Measurements from ENCODE around the gene DDX3X. TPM values are rescaled to one million over a fixed set of nuclear protein-coding genes. Genes with fewer than 3 reads are reported as not detected.
A peak's percentile ranks its signal among the peaks of the same experiment; 100 is the strongest.

DDX3X gene
- total and polyA plus RNA-seq, 3 experiments from 2014 or later: 240 to 357 (median 354) TPM

DNA sequence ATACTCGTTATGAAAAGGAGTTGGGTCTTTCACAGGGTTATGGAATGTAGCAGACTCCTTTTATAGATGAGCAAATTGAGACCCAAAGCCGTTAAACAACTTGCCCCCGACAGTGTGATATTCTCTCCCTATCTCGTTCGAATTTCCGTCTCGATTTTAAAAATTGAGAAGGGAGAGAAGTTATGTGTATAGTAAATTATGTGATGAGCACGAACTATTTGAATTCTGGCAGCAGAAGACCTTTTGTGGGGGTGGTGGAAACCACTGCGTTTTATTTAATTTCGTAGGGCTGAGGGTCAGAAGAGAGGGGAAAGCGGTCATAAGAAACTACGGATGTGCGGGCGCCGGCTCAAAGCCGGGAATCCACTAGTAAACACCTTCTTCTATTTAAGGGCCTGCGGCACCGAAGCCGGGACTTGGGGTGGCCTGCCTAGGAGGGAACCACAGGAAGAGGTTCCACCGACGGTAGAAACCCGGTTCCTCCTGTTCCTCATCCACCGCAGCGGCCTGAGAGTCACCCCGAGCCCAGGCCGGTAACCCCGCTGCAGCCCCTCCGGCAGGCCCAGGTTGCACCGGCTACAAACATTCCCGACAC is 1.5 kb upstream of the DDX3X start:
- Histone ChIP-seq H3K36me3 (ENCODE audit: insufficient read depth, low read length) (no peaks in the 10 kb centered on the region), H3K9me3 (ENCODE audit: low read length) (no peaks in the 10 kb centered on the region), H3K27me3 (ENCODE audit: insufficient read depth, low read length, poor library complexity, severe bottlenecking) (no peaks in the 10 kb centered on the region), H3K27ac (ENCODE audit: low read depth, low read length) (peak overlapping the region; percentile 99), H3K4me3 (ENCODE audit: low read length) (peak overlapping the region; percentile 66), H3K4me1 (ENCODE audit: insufficient read depth, low read length) (peaks cover 1% of the 10 kb centered on the region)
- DNase-seq: peak in 1 of 5 donors; percentile 7
- H3K27me3 Mint-ChIP-seq: peaks cover 0 to 27% of the 10 kb centered on the region in 2 donors
- POLR2A ChIA-PET: no interaction called here
- H3K4me1 Mint-ChIP-seq: peaks cover 20 to 50% (median 46%) of the 10 kb centered on the region in 3 donors
- H3K27ac Mint-ChIP-seq: peak overlapping the region; percentile 98 to 100 (median 100)
- peaks cover 0 to 38% (median 2%) of the 10 kb centered on the region in 3 donors for H3K36me3 Mint-ChIP-seq
- peak overlapping the region; percentile 88 to 99 (median 98) for H3K4me3 Mint-ChIP-seq
- CTCF ChIA-PET: no interaction called here
- H3K9me3 Mint-ChIP-seq: peaks cover 0 to 6% (median 5%) of the 10 kb centered on the region in 5 donors

DNA sequence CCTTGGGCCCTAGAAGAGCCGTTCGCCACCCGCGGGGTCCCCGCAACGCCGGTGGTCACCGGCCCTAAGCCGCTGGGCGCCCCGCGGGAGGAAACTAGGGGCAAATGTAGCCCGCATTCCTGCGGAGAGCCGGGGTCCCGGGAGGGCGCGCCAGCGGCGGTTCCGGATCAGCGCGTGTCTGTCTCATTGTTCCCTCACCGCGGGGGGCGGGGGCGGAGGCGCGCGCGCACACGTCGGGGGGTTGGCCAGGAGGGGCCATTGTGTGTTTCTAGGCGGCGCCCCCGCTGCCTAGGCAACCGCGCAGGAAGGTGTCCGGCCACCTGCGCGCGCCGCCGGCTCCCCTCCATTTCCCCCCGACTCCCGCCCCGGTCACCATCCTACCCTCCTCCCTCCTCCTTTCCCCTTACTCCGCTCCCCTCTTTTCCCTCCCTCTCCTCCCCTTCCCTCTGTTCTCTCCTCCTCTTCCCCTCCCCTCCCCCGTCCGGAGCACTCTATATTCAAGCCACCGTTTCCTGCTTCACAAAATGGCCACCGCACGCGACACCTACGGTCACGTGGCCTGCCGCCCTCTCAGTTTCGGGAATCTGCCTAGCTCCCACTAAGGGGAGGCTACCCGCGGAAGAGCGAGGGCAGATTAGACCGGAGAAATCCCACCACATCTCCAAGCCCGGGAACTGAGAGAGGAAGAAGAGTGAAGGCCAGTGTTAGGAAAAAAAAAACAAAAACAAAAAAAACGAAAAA is 789 bp upstream of the DDX3X start:
- no peaks in the 10 kb centered on the region for H3K9me3 ChIP-seq (ENCODE audit: low read length)
- ChIA-PET POLR2A (interaction anchor here (0.7 to 1.0 kb wide), 2 partner anchors 8 to 9 kb away, joined by 3 to 5 read pairs; no protein-coding TSS in a partner anchor), CTCF (no interaction called here)
- H3K27me3 ChIP-seq (ENCODE audit: insufficient read depth, low read length, poor library complexity, severe bottlenecking): no peaks in the 10 kb centered on the region
- Mint-ChIP-seq H3K36me3 (peaks cover 0 to 45% (median 2%) of the 10 kb centered on the region in 3 donors), H3K9me3 (peaks cover 0 to 6% (median 5%) of the 10 kb centered on the region in 5 donors), H3K27ac (peak overlapping the region; percentile 98 to 100 (median 100)), H3K27me3 (peaks cover 0 to 27% of the 10 kb centered on the region in 2 donors), H3K4me3 (peak overlapping the region; percentile 88 to 99 (median 98)), H3K4me1 (peaks cover 27 to 57% (median 52%) of the 10 kb centered on the region in 3 donors)
- peak overlapping the region; percentile 95 for H3K4me3 ChIP-seq (ENCODE audit: low read length)
- H3K27ac ChIP-seq (ENCODE audit: low read depth, low read length): peak overlapping the region; percentile 99
- H3K4me1 ChIP-seq (ENCODE audit: insufficient read depth, low read length): peaks cover 8% of the 10 kb centered on the region
- DNase-seq: peak; percentile 79 to 92 (median 91)
- H3K36me3 ChIP-seq (ENCODE audit: insufficient read depth, low read length): no peaks in the 10 kb centered on the region

DNA sequence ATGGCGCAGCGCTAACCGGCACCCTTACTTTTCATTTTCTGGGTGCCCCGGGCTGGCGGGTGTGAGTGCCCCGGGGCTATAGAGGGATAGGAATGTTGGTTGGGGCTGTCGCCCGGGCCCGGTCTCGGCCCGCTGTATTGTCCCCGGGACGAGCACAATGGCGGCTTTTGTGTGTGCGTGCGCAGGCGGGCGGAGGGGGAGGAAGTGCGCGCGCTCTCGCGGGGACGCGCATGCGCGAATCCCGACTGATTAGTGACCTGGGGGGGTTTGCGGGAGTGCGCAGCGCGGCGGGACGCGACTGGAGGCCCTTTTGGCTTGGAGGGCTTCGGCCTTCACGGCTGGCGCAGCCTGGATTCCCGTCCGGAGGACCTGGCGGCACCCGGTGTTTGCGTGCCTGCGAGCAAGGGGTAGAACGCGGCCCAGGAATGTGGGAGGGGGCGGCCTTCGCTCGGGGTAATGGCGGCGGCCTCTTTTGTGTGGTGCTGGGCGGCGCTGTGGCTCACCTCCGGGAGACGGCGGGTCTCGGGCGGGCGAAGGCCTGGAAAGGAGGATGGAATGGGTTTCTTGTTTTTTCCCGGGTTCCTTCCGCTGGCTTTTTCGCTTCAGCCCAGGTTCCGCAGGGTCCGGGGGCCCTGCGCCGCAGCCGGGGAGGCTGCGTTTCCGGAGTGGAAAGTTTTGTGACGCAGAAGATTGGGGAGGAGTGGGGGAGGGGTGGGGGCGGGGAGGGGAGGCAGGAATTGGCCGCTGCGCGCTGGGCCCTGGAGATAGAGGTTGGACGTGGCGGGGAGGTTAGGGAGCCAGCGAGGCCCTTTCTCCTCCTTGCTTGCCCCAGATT is 618 bp downstream of the DDX3X start:
- H3K36me3 Mint-ChIP-seq: peaks cover 0 to 58% (median 12%) of the 10 kb centered on the region in 3 donors
- ChIA-PET CTCF (no interaction called here), POLR2A (interaction anchor here (1.0 kb wide), 2 partner anchors 9 to 18 kb away, joined by 3 read pairs; no protein-coding TSS in a partner anchor)
- no peaks in the 10 kb centered on the region for H3K27me3 ChIP-seq (ENCODE audit: insufficient read depth, low read length, poor library complexity, severe bottlenecking)
- H3K4me1 ChIP-seq (ENCODE audit: insufficient read depth, low read length): peaks cover 19% of the 10 kb centered on the region
- DNase-seq: peak; percentile 66 to 91 (median 86)
- H3K27ac Mint-ChIP-seq: peak overlapping the region; percentile 98 to 100 (median 100)
- H3K9me3 Mint-ChIP-seq: peaks cover 0 to 6% (median 5%) of the 10 kb centered on the region in 5 donors
- peak overlapping the region; percentile 88 to 99 (median 98) for H3K4me3 Mint-ChIP-seq
- H3K27me3 Mint-ChIP-seq: peaks cover 0 to 27% of the 10 kb centered on the region in 2 donors
- peaks cover 41 to 71% (median 63%) of the 10 kb centered on the region in 3 donors for H3K4me1 Mint-ChIP-seq
- no peaks in the 10 kb centered on the region for H3K36me3 ChIP-seq (ENCODE audit: insufficient read depth, low read length)
- peak overlapping the region; percentile 99 for H3K27ac ChIP-seq (ENCODE audit: low read depth, low read length)
- H3K9me3 ChIP-seq (ENCODE audit: low read length): no peaks in the 10 kb centered on the region
- peak overlapping the region; percentile 95 for H3K4me3 ChIP-seq (ENCODE audit: low read length)

DNA sequence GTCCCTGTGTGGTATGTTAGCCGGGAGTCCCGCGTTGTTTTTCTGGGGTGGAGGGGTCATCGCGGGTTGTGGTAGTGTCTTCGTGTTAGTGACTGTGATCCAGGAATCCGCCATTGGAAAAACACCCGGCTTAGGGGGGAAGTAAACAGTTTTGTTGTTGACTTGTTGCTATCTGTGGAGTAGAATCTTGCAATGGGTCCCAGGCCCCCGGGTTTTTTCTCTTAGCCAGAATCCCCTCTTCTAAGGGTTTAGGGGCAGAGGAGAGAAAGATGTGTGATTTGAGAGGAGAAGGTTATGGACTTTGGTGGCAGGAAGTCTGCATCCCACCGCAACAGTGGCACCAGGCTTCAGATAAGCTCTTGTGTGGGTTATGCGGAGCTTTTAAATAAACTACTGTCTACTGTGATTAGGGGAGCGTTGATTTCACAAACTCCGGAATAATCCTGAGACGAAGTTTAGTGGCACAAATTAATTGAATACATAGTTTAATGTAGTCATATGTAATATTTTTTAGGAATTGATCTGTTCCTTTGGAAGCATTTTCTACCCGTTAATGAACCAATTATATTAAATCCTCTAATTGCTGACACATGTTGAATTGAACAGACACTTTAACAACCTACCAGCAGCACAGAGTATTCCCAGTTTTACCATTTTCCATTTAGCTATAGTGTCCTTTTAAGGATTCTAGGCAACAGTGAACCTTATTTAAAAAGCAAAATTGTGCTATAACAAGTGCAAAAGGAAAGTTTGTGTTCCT is 1.4 kb downstream of the DDX3X start:
- H3K9me3 Mint-ChIP-seq: peaks cover 0 to 6% (median 5%) of the 10 kb centered on the region in 5 donors
- Histone ChIP-seq H3K9me3 (ENCODE audit: low read length) (no peaks in the 10 kb centered on the region), H3K36me3 (ENCODE audit: insufficient read depth, low read length) (peaks cover 6% of the 10 kb centered on the region), H3K4me3 (ENCODE audit: low read length) (peak overlapping the region; percentile 84), H3K27me3 (ENCODE audit: insufficient read depth, low read length, poor library complexity, severe bottlenecking) (no peaks in the 10 kb centered on the region), H3K27ac (ENCODE audit: low read depth, low read length) (peak overlapping the region; percentile 99), H3K4me1 (ENCODE audit: insufficient read depth, low read length) (peaks cover 24% of the 10 kb centered on the region)
- H3K4me3 Mint-ChIP-seq: peak overlapping the region; percentile 88 to 99 (median 98)
- DNase-seq: peak in 1 of 5 donors; percentile 47
- H3K36me3 Mint-ChIP-seq: peaks cover 0 to 64% (median 13%) of the 10 kb centered on the region in 3 donors
- peaks cover 45 to 72% (median 64%) of the 10 kb centered on the region in 3 donors for H3K4me1 Mint-ChIP-seq
- POLR2A ChIA-PET: interaction anchor here (0.7 to 1.0 kb wide), 2 partner anchors 18 to 245 kb away, joined by 3 read pairs; no protein-coding TSS in a partner anchor
- H3K27ac Mint-ChIP-seq: peak overlapping the region; percentile 98 to 100 (median 100)
- CTCF ChIA-PET: no interaction called here
- peaks cover 0 to 27% of the 10 kb centered on the region in 2 donors for H3K27me3 Mint-ChIP-seq

DNA sequence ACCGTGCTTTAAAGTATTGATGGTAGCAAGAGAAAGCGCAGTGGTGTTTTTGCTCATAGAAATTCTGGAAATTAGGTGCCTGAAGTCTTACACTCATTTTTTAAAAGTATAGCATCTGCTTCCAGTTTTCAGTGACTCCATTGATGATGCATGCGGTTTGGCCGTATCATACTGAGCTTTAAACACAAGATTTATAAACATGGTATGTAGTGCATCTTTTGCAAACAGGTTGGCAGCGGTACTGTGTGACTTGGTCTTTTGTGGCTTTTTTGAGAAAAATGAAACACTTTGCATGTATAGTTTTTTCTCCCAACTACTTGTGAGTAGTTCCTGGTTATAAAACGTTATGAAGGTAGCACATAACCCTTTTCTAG is 2.0 kb downstream of the DDX3X start:
- no peaks in the 10 kb centered on the region for H3K27me3 ChIP-seq (ENCODE audit: insufficient read depth, low read length, poor library complexity, severe bottlenecking)
- peaks cover 9% of the 10 kb centered on the region for H3K36me3 ChIP-seq (ENCODE audit: insufficient read depth, low read length)
- Mint-ChIP-seq H3K27ac (peak overlapping the region; percentile 98 to 100 (median 100)), H3K4me3 (peak overlapping the region; percentile 88 to 99 (median 98)), H3K36me3 (peaks cover 0 to 69% (median 13%) of the 10 kb centered on the region in 3 donors), H3K4me1 (peaks cover 50 to 72% (median 65%) of the 10 kb centered on the region in 3 donors), H3K9me3 (peaks cover 0 to 6% (median 5%) of the 10 kb centered on the region in 5 donors), H3K27me3 (peaks cover 0 to 25% of the 10 kb centered on the region in 2 donors)
- H3K4me1 ChIP-seq (ENCODE audit: insufficient read depth, low read length): peaks cover 30% of the 10 kb centered on the region
- no peak for DNase-seq
- no peaks in the 10 kb centered on the region for H3K9me3 ChIP-seq (ENCODE audit: low read length)
- ChIA-PET POLR2A (interaction anchor here (0.7 to 1.0 kb wide), 2 partner anchors 17 to 246 kb away, joined by 3 read pairs; no protein-coding TSS in a partner anchor), CTCF (no interaction called here)
- H3K27ac ChIP-seq (ENCODE audit: low read depth, low read length): peak overlapping the region; percentile 99
- peak overlapping the region; percentile 84 for H3K4me3 ChIP-seq (ENCODE audit: low read length)

DNA sequence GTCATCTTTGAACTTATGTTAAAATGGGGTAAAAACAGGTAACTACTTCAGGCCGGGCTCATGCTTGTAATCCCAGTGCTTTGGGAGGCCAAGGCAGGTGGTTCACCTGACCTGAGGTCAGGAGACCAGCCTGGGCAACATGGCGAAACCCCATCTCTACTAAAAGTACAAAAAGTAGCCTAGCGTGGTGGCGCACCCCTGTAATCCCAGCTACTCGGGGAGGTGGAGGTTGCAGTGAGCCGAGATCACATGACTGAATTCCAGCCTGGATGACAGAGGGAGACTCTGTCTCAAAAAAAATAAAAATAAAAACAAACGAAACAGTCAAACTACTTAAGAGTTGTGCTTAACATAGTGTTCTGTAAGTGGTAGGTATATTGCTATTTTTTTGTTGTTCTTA is 2.5 kb downstream of the DDX3X start:
- POLR2A ChIA-PET: no interaction called here
- Histone ChIP-seq H3K4me3 (ENCODE audit: low read length) (peak overlapping the region; percentile 84), H3K9me3 (ENCODE audit: low read length) (no peaks in the 10 kb centered on the region), H3K36me3 (ENCODE audit: insufficient read depth, low read length) (peaks cover 14% of the 10 kb centered on the region), H3K27ac (ENCODE audit: low read depth, low read length) (peak overlapping the region; percentile 2), H3K4me1 (ENCODE audit: insufficient read depth, low read length) (peaks cover 35% of the 10 kb centered on the region), H3K27me3 (ENCODE audit: insufficient read depth, low read length, poor library complexity, severe bottlenecking) (no peaks in the 10 kb centered on the region)
- CTCF ChIA-PET: no interaction called here
- no peak for DNase-seq
- H3K36me3 Mint-ChIP-seq: peaks cover 0 to 74% (median 17%) of the 10 kb centered on the region in 3 donors
- peaks cover 51 to 72% (median 66%) of the 10 kb centered on the region in 3 donors for H3K4me1 Mint-ChIP-seq
- peaks cover 0 to 25% of the 10 kb centered on the region in 2 donors for H3K27me3 Mint-ChIP-seq
- H3K27ac Mint-ChIP-seq: peak overlapping the region; percentile 92 to 100 (median 100)
- H3K4me3 Mint-ChIP-seq: peak overlapping the region; percentile 88 to 99 (median 98)
- H3K9me3 Mint-ChIP-seq: peaks cover 0 to 6% (median 5%) of the 10 kb centered on the region in 5 donors

DNA sequence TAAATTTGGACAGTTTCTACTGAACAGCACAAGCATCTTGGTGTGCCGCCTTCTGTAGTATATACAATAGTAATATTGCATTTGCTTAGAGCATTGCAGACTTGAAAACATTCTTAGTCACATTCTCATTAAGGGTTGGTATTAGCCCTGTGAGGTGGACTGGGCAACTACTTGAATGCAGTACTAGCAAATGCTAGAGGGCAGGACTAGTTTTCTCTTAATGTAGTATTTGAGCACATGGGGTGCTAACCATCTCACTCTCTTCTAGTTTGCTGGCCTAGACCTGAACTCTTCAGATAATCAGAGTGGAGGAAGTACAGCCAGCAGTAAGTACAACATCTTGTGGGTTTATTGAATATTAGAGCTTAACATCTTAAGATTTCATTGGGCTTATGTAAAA is 3.2 kb downstream of the DDX3X start:
- Histone ChIP-seq H3K4me1 (ENCODE audit: insufficient read depth, low read length) (peaks cover 41% of the 10 kb centered on the region), H3K27me3 (ENCODE audit: insufficient read depth, low read length, poor library complexity, severe bottlenecking) (no peaks in the 10 kb centered on the region), H3K36me3 (ENCODE audit: insufficient read depth, low read length) (peaks cover 20% of the 10 kb centered on the region), H3K9me3 (ENCODE audit: low read length) (no peaks in the 10 kb centered on the region), H3K4me3 (ENCODE audit: low read length) (peak overlapping the region; percentile 43), H3K27ac (ENCODE audit: low read depth, low read length) (no peak overlapping the region)
- DNase-seq: no peak
- ChIA-PET CTCF (no interaction called here), POLR2A (interaction anchor here (0.7 kb wide), 1 partner anchor 21 kb away, joined by 5 read pairs; no protein-coding TSS in a partner anchor)
- H3K4me1 Mint-ChIP-seq: peaks cover 55 to 72% (median 64%) of the 10 kb centered on the region in 3 donors
- peaks cover 0 to 25% of the 10 kb centered on the region in 2 donors for H3K27me3 Mint-ChIP-seq
- peak overlapping the region; percentile 88 to 99 (median 98) for H3K4me3 Mint-ChIP-seq
- peaks cover under 1 to 81% (median 18%) of the 10 kb centered on the region in 3 donors for H3K36me3 Mint-ChIP-seq
- H3K9me3 Mint-ChIP-seq: peaks cover 0 to 6% (median 5%) of the 10 kb centered on the region in 5 donors
- H3K27ac Mint-ChIP-seq: peak overlapping the region; percentile 0 to 100 (median 100)
